Stimulated activated CD4-positive, alpha-beta T cell treated with anti-CD3 and anti-CD28 coated beads, Interleukin-4, amount 100 ng/mL, for 1 hour (primary cell): ENCODE results near the gene SBK3.
"Not testable (repeated sequence)": the region's sequence is repeated elsewhere in the genome, so short reads cannot be mapped to it uniquely, and the experiment has no call there.

Source experiments
- DNase-seq: peaks from one replicate; pipeline ENCODE4 v3.0.0-alpha.2; 2020

Gene SBK3

DNA sequence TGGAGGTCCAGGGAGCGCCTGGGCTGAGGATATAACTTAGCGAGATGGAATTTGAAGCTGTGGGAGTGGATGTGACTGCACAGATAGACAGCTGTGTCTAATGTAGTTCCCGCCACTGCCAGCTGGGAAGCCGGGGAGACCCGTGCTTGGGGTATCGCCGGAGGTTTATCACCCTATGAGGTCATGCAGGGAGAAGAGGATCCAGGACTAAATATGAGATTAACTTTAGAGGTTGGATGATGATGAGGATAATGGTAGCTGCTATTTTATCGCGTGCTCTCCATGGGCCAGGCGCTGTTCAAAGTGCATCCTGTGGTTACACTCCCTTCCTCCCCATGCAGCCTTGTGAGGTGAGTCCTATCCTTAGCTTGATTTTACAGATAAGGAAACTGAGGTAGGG, 37.2 kb downstream of the SBK3 start:
- DNase-seq: no peak

DNA sequence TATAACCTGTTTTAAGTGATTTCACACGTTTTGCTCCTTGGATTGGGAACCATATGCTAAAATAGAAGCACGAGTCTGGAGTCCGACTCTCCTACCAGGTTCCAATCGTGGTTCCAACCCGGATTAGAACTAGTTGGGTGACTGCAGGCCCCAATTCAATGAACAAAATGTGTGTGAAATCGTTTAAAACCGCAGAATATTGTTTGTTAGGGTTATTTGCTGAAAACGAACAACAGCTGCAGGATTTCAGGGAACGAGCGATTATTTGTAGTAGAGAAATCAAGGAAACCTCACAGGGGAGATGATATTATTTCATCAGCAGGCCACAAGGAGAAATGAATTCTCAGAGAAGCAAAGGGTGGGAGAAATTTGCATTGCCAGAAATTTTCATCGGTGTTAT, 40.4 kb downstream of the SBK3 start:
- no peak for DNase-seq

DNA sequence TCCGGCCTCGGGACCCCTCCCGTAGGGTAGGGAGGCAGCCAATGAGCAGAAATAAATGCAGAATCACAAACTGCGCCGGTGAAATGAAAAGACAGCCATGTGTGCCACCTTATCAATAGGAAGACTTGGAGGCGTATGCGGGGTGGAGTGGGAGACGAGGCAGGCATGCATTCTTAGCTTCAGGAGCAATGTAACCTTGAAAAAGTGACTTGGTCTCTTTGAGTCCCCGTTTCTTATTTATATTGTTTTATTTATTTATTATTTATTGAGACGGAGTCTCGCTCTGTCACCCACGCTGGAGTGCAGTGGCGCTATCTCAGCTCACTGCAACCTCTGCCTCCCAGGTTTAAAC, 41.1 kb downstream of the SBK3 start:
- no peak for DNase-seq

DNA sequence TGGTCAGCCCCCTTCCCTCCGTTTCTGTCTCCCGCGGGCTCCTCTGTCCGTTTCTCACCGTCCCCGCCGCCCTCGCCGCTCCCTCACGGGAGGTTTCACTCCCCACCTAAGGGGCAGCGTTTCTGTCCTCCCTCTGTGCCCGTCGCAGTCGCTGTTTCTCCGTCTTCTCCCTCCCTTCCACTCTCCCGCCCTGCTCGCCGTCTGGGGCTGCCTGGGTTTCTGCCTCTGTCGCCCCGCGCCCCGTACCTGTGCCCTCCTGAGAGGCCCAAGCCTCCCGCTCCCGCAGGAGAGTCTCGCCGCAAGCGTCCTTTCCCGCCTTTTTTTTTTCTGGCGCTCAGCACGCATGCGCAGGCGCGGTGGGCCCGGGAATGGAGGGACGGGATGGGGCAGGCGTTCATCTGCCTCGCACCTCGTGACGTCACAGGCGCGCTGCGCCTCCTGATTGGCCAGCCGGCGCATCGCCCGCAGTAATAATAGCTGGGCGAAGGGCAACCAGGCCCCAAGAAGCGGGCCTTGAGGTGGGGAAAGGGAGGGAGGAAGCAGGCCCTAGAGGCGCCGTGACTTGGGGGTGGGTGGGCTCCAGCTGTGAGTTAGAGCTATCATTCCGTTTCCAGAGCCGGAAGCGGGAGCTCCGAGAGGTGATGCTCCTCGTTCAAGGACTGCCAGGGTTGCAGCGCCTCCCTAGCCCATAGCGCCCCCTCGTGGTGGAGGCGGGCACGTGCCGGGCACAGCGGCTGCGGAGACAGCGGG, 41.7 kb downstream of the SBK3 start:
- DNase-seq: peak; percentile 94

DNA sequence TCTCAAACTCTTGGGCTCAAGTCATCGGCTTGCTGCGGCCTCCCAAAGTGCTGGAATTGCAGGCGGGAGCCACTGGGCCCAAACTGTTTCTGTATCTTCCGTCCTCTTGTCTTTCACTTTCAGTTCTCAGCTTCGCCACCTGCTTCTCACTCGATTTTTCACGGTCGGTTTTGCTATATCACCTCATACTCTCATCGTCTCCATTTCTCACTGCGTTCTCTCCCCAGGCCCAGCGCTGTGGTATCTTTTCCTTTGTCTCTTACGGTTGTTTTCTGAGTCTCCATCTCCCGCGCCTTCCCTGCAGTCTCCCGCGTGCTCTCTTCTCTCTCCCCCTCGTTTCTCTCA, 42.2 kb downstream of the SBK3 start:
- DNase-seq: no peak

DNA sequence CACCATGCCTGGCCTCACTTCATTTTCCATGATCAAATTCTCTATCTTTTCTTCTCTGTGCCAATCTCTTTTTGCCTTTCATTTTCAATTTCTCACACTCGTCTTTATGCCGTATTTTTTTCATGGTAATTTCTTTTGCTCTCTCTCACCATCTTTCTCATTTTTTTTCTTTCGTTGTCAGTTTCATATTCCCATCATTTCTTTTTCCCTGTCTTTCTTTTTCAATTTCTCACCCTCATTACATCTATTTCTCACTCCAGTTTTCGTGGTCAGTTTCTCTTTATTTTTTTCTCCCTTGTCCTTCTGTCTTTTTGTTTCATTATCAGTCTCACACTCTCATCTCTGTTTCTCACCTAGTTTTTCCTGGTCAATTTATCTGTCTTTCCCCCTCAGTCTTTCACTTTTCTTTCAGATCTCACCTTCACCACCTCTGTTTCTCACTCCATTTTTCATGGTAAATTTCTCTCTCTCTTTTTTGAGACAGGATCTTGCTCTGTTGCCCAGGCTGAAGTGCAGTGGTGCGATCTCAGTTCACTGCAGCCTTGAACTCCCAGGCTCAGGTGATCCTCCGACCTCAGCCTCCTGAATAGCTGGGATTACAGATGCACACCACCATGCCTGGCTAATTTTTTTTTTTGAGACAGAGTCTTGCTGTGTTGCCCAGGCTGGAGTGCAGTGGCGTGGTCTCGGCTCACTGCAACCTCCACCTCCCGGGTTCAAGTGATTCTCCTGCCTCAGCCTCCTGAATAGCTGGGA, 43.0 kb downstream of the SBK3 start:
- DNase-seq: no peak

DNA sequence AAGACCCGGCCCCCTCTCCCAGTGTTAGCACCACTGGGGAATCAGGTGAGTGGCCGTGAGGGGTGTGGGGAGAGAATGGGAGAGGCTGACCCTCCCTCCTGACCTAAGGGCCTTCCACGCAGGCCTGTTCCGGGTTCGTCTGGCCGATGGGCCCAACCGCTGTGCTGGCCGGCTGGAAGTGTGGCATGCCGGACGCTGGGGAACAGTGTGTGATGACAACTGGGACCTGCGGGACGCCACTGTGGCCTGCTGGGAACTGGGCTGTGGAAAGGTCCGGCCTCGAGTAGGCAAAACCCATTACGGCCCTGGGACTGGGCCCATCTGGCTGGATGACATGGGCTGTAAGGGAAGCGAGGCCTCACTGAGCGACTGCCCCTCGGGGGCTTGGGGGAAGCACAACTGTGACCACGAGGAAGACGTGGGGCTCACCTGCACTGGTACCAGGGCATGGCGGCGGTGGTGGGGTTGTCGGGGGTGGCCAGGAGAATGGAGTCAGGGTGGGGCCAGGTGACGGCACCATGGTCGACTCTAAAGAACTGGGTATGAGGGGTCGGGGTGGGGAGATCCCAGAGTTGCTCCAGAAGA, 44.9 kb downstream of the SBK3 start:
- DNase-seq: no peak

DNA sequence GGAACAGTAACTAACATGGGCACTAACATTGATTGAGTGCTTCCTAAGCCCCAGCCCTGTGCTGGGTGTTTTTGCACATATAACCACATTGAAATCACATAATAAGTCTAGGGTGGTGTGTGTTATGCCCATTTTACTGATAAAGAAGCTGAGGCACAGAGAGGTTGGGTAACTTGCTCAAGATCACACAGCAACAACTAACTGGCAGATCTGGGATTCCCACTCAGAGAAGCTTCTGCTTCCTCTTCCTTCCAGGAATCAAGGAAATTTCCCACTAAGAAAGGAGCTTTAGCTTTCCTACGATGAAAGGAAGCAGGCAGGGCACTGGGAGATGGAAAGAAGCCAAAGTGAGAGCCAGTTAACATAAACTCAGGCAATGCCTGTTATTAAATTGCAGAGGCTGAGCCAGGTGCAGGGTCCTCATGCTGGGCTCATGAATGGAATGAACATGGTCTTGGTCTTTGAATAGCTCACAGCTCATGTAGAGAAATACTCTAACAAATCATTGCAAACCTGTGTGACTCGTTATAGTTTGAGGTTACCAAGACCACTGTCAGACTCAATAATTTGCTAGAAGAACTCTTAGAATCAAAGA, 47.0 kb downstream of the SBK3 start:
- DNase-seq: no peak

DNA sequence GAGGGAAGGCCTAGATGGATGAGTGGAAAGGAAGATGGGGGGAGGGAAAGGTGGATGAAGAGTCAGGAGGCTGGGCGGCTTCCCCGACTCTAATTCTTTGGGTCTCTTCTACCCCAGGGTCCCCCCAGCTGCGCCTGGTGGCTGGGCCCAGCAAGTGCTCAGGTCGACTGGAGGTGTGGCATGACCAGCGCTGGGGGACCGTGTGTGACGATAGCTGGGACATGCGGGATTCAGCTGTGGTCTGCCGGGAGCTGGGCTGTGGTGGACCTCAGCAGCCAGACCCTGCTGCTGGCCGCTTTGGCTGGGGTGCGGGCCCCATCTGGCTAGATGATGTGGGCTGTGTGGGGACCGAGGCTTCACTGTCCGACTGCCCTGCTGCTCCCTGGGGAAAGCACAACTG, 47.6 kb downstream of the SBK3 start:
- no peak for DNase-seq

DNA sequence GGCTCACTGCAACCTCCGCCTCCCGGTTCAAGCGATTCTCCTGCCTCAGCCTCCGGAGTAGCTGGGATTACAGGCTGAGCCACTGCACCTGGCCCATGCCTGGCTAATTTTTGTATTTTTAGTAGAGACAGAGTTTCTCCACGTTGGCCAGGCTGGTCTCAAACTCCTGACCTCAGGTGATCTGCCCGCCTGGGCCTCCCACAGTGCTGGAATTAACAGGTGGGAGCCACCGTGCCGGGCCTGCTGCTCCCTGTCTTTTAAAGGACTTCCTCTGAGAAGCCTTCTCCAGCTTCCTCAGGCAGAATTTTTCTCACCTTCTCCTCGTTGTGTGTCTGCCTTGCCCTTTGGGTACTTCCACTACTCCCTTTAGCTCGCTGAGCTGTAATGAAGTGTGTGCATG, 48.5 kb downstream of the SBK3 start:
- not testable (repeated sequence) for DNase-seq

DNA sequence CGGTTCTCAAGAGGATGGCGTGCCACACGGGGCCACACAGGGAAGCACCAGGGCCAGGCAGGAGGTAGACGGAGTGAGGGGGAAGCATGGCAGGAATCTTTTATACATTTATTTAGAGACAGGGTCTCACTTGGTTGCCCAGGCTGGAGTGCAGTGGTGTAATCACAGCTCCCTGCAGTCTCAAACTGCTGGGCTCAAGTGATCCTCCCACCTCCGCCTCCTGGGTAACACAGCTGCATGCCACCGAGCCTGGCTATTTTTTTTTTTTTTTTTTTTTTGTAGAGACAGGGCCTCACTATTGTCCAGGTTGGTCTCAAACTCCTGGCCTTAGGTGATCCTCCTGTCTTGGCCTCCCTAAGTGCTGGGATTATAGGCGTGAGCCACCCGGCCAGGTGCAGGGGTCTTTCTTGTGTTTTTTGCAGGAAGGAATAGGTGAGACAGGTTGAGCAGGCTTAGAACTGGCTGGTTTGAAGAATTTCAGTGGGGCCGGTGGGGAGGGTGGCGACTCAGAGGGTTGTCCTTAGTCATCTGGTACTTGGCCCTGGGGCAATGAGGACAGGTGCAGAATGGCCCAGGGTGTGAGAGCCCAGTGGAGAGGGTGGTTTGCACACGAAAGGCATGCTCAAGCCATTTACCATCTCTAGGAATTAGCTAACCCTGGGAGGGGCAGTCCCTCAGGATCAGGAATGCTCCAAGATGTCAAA, 49.5 kb downstream of the SBK3 start:
- no peak for DNase-seq

DNA sequence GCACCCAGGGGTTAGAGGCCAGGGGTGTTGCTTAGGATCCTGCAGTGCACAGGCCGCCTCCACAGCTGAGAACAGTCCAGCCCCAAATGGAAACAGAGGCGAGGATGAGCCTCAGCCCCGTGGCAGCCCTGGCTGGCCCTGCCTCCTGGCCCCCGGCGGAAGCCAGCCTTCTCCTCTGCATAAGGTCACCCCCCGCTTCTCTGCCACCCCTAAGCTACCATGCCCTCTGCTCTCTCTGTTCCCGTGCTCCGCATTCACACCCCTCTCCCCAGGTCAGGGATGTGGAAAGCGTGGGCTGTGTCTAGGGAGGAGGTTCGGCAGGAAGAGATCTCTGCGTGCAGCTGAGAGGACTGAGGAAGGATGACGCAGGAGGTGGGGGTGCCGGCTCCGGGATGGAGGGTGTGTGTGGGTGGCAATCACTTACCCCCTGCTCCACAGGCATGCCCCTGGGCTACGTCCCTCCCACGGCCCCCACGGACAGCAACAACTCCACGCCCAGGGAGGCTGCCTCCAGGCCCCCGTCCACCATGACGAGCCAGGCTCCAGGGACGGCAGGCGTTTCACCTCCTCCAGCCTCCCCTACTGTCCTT, 51.1 kb downstream of the SBK3 start:
- DNase-seq: no peak

DNA sequence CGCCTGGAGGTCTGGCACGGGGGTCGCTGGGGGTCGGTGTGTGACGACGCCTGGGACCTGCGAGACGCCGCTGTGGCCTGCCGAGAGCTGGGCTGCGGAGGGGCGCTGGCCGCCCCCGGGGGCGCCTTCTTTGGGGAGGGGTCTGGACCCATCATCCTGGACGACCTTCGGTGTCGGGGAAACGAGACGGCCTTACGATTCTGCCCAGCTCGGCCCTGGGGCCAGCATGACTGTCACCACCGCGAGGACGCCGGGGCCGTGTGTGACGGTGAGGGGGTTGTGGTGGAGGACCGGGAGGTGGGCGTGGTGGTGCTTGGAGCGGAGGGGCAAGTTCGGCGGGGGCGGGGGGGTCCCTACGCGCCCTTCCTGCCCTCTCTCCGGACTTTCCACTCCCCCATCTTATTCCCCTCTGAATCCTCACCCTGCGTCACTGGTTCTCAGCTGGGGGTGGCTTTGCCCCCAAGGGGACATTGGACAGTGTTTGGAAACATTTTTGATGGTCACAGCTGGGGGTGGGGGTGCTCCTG, 51.6 kb downstream of the SBK3 start:
- no peak for DNase-seq

DNA sequence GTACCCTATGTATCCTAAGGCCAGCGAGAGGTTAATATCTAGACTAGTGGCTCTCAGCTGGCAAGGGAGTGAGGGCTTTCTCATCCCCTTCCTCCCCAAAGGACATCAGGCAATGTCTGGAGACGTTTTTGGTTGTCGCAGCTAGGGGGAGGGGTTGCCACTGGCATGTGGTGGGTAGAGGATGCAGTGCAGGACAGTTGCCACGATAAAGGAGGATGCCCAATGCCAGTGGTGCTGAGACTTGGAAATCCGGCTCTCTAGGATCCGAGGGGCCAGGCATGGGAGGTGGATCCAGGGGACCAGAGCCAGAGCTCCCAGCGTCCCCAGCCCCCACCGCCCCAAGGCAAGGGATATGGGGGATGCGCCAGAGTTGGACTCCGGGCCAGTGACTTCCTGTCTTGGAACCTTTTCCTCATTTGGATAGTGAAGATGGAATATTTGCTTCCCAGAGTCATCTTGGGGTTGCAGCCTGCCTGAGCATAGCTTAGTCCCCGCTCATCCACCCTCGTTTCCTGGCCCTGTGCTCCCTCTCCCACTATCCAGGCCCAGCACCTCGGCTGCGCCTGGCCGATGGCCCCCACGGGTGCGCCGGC, 52.2 kb downstream of the SBK3 start:
- DNase-seq: no peak

DNA sequence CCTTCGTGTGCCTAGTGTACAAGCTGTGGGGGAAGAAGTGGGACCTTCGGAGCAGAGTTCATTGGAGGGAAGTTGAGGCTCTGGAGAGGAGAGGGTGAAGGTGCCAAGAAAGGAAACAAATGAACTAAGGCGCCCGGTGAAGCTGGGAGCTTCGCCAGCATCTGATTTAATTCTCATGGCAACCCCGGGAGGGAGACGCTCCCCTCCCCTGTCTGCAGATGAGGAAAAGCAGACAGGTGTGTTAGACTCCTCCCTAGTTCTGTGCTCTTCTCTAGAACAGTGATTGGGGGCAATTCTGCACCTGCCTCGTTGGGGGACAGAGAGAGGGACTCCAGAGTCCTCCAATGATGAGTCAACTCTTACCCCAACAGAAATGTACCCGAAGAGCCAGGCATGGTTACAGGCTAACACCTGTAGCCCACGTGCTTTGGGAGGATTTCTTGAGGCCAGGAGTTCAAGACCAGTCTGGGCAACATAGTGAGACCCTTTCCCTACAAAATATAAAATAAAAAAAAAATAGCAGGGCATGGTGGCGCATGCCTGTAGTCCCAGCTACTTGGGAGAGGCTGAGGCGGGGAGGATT, 52.9 kb downstream of the SBK3 start:
- DNase-seq: no peak

DNA sequence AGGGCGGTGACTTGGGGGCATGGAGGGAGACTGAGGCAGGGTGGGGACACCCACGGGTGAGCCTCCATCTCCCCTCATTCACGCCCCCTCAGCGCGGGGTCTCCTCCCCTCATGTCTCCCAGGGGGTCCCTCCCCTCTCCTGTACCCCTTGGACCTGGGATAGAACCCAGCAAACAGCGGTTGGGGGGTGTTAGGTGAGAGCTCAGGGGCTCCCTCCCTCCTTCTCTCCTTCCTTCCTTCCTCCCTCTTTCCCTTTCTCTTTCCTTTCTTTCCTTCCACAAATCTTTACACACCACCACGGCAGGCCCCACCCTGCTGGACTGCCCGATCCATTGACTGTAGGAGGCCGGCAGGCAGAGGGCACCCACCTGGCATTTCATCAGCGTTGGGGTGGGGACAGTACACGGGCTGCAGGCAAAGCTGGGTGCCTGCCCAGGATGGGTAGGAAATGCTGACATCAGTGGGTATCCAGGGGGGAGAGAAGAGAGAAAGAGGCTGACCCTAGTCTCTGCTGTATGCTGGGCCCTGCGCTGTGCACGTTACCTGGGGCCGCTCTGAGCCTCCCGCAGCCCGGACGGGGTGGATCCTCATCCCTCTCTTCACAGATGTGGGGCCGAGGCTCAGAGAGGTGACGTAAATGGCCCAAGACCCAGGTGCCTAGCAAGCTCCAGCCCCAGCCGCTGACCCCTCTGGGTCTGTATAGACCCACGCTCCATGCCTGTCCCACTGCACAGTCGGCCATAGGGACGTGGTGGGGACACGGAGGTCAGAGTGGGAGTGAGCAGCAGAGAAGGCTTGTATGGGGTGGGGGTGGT, 53.6 kb downstream of the SBK3 start:
- DNase-seq: no peak
